NB4 (cell line): Measurements from ENCODE around the gene DNAH14.

Source experiments
- POLR2A ChIP-seq: IDR thresholded peaks from 2 replicates; pipeline ENCODE4 v1.6.1; 2011; ENCODE audit warnings: mild to moderate bottlenecking; ENCODE audit not compliant: insufficient read length; ENCODE audit errors: extremely low read depth
- TF ChIP-seq, protein P1 (sequence below): IDR thresholded peaks from one replicate; pipeline ENCODE4 v1.5.1; 2012; ENCODE audit warnings: low read depth, low read length
- TF ChIP-seq, protein P2 (sequence below): IDR thresholded peaks from 2 replicates; pipeline ENCODE4 v1.6.1; 2011; ENCODE audit warnings: low read depth, low read length

DNA sequence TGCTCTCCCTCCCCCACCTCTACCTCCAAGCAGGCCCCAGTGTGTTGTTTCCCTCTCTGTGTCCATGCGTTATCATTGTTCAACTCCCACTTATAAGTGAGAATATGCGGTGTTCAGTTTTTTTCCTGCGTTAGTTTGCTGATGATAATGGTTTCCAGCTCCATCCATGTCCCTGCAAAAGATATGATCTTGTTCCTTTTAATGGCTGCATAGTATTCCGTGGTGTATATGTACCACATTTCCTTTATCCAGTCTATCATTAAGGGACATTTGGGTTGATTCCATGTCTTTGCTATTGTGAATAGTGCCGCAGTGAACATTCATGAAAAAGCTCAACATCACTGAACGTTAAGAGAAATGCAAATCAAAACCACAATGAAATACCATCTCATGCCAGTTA, 58.6 kb downstream of the DNAH14 start:
- TF ChIP-seq, protein P1, sequence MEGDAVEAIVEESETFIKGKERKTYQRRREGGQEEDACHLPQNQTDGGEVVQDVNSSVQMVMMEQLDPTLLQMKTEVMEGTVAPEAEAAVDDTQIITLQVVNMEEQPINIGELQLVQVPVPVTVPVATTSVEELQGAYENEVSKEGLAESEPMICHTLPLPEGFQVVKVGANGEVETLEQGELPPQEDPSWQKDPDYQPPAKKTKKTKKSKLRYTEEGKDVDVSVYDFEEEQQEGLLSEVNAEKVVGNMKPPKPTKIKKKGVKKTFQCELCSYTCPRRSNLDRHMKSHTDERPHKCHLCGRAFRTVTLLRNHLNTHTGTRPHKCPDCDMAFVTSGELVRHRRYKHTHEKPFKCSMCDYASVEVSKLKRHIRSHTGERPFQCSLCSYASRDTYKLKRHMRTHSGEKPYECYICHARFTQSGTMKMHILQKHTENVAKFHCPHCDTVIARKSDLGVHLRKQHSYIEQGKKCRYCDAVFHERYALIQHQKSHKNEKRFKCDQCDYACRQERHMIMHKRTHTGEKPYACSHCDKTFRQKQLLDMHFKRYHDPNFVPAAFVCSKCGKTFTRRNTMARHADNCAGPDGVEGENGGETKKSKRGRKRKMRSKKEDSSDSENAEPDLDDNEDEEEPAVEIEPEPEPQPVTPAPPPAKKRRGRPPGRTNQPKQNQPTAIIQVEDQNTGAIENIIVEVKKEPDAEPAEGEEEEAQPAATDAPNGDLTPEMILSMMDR, result no peak
- TF ChIP-seq POLR2A, result no peak
- TF ChIP-seq, protein P2, sequence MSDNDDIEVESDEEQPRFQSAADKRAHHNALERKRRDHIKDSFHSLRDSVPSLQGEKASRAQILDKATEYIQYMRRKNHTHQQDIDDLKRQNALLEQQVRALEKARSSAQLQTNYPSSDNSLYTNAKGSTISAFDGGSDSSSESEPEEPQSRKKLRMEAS, result no peak
